GM19043 (cell line): Measurements from ENCODE around the gene MRGPRX3.

Experiments
- ATAC-seq: cut with Tn5 transposase; IDR thresholded peaks from one replicate; pipeline ENCODE4 v1.9.1; 2021; ENCODE audit warnings: low read depth; ENCODE audit not compliant: unreplicated experiment

Gene MRGPRX3

GRCh38 chr11:18151581-18151980 is 19.2 kb downstream of the MRGPRX3 start:
- no peak for ATAC-seq

- no peak for ATAC-seq
Observed at GRCh38 chr11:18168372-18168771, 36.0 kb downstream of the MRGPRX3 start.

DNA sequence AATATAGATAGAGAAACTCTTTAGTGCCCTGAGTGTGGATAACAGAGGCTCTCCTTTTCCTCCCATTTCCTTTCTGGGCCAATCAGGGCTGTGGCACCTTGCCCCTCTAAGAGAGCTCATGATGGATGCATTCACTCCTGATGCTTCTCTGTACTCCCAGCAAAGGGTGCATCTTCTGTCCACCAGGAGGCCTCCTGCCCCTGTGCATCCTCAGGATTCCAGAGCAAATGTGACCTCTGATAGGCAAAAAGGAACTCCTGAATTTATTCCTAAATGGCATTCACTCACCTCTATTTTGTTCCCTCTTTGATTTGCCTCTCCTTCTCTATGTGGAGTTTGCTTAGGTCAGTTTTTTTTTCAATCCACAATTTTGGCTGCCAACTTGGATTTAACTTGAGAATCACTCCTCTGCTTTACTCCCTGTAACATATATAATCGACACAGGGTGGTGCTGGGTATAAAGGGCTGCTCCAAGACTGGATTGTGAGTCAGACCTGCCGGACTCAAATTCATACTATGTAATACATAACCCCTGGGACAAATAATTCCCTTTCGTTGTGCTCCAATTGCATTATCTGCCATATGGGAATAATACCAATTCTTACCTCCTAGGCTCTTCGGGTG is 39.1 kb downstream of the MRGPRX3 start:
- no peak for ATAC-seq

GRCh38 chr11:18172666-18173065 is 40.3 kb downstream of the MRGPRX3 start, which contains the start of gene MRGPRX4:
Gene MRGPRX4 (plus strand): TSS chr11:18172837. CDS start chr11:18173257, 420 bp downstream.
- ATAC-seq = no peak

GRCh38 chr11:18173225-18173866 is 41.0 kb downstream of the MRGPRX3 start:
- ATAC-seq = no peak
